Duodenal mucosa (tissue), 2 donors: Measurements from ENCODE around the gene KCNK3.

Source experiments
- H3K27ac ChIP-seq: one replicate; pipeline ENCODE4 v1.7.0; 2013; ENCODE audit warnings: low read depth, low read length
- H3K27me3 ChIP-seq, 2 donors: one replicate each; pipeline ENCODE4 v1.7.0; 2013; ENCODE audit warnings: low read length in 2 of 2, control low read depth in 1 of 2; ENCODE audit not compliant: insufficient read depth in 2 of 2, control insufficient read depth in 1 of 2
- H3K36me3 ChIP-seq, 2 donors: one replicate each; pipeline ENCODE4 v1.7.0; 2013; ENCODE audit warnings: low read length in 2 of 2, control low read depth in 1 of 2; ENCODE audit not compliant: insufficient read depth in 2 of 2, control insufficient read depth in 1 of 2
- H3K4me1 ChIP-seq, 2 donors: one replicate each; pipeline ENCODE4 v1.7.0; 2013; ENCODE audit warnings: low read length in 2 of 2, control low read depth in 1 of 2; ENCODE audit not compliant: insufficient read depth in 2 of 2, control insufficient read depth in 1 of 2
- H3K4me3 ChIP-seq, 2 donors: one replicate each; pipeline ENCODE4 v1.7.0; 2013; ENCODE audit warnings: low read length in 2 of 2, low read depth in 1 of 2
- H3K9ac ChIP-seq, 2 donors: one replicate each; pipeline ENCODE4 v1.7.0; 2013; ENCODE audit warnings: low read length in 2 of 2, low read depth in 1 of 2
- H3K9me3 ChIP-seq, 2 donors: one replicate each; pipeline ENCODE4 v1.7.0; 2013; ENCODE audit warnings: low read length in 2 of 2, control low read depth in 1 of 2; ENCODE audit not compliant: control insufficient read depth in 1 of 2

KCNK3 gene

DNA sequence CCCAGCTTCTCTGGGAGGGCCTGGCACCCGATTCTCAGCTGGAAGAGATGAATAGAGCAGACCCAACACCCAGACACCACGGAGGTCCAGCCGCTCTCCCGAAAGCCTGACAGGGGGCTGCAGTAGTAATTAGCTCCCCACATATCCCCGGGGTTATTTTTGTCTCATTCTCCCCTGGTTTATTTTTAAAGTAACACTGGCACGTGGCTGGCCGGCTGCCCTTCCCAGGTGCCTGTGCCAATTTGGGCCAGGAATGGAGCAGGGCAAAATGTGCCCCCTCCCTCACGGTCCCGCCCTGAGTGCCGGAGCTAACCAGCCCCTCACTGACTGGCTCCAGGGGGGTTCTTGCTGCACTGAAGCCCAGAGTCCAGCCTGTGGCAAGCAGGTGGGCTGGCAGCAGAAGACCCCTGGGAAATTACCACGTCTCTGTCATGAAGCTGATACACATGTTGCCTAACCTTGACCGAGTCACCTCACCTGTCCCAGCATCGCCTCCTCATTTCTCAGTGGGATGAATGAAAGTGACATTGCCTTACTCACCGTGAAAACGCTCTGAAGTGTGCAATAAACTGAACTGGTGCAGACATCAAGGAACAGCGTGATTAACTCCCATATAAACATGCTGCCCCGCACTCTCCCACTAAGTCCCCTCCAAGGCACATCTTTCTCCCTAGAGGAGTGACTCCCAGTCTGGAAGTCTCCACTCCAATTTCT is 18.4 kb downstream of the KCNK3 start:
- H3K9ac ChIP-seq = no peak overlapping the region
- no peaks in the 10 kb centered on the region for H3K27me3 ChIP-seq
- H3K9me3 ChIP-seq = no peaks in the 10 kb centered on the region
- H3K36me3 ChIP-seq = no peaks in the 10 kb centered on the region
- H3K4me1 ChIP-seq = peaks cover 0 to 7% of the 10 kb centered on the region in 2 donors
- H3K4me3 ChIP-seq = no peak overlapping the region
- H3K27ac ChIP-seq = no peak overlapping the region

DNA sequence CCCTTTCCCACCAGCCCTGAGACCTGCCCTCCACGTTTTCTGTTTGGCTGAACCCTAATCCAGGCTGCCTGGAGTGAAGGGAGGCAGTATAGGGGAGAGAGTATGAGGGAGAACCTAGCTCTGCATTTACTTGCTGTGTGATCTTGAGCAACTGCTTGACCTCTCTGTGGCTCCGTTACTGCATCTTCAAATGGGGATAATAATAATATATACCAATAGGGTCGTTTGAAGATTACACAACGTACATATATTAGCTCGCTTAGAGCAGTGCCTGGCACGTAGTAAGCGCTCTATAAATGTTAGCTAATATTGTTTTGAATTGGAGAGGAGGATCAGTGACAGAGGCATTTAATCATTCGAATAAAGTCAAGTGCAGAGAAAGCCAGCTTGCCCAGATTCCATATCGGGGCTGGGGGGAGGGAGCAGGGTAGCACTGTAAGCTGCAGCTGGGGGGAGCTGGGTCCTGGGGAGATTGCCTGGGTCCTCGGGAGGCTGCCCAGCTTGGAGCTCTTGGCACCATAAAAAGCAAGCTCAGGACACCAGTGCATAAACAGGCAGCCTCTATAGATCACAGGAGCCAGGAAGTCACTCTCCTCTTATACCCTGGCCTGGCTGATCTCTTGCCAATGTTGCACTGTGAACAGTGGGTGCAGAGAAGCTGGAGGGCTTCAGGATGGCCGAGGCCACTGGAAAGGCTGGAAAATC is 19.1 kb downstream of the KCNK3 start:
- Histone ChIP-seq H3K36me3 (no peaks in the 10 kb centered on the region), H3K4me3 (no peak overlapping the region), H3K9me3 (no peaks in the 10 kb centered on the region), H3K27ac (no peak overlapping the region), H3K9ac (no peak overlapping the region), H3K4me1 (peaks cover 0 to 7% of the 10 kb centered on the region in 2 donors), H3K27me3 (no peaks in the 10 kb centered on the region)

DNA sequence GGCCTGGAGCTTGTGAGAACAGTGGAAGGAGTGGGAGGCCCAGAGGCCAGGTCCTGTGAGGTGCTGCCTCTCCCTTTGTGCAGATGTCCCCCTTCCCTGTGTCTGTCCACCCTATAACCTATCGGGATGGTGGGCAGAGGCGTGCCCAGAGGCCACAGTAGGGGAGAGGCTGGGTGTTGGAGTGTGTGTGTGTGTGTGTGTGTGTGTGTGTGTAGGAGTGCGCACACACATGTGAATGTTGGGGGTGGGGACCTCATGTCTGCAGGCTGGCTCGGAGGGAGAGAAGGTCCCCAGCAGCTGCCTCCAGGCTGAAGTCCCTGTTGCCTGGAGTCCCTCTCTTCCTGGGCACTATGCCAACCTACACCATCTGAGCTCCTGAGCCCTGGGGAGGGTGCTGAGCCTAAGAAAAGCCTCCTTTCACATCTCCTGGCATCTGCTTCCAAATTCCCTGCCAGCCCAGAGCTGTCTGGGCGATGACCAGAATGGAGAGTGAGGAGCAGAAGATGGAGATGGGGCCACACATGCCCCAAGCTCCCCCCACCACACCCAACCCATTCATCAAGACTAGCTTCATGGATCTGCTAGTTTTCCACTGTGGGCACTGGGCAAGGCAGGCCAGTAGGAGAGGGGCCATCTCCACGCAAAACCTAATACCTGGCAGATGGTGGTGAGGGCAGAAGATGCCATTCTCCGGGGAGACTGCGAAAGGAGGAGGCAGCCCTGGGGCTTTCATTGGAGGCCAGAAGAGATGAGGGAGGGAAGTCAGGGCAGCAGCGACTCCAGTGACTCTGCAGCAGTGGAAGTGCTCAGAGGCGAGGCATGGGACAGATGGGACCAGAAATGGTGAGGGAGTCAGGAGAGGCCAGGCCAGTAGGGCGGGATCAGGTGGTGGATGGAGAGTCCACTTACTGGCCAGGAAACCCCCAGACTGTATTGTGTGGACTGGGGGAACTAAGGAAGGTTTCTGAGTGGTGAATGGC is 20.3 kb downstream of the KCNK3 start:
- no peak overlapping the region for H3K9ac ChIP-seq
- no peaks in the 10 kb centered on the region for H3K27me3 ChIP-seq
- H3K36me3 ChIP-seq = no peaks in the 10 kb centered on the region
- peaks cover 0 to 7% of the 10 kb centered on the region in 2 donors for H3K4me1 ChIP-seq
- H3K27ac ChIP-seq = no peak overlapping the region
- no peak overlapping the region for H3K4me3 ChIP-seq
- H3K9me3 ChIP-seq = no peaks in the 10 kb centered on the region

- H3K4me1 ChIP-seq = peaks cover 10 to 17% of the 10 kb centered on the region in 2 donors
- no peak overlapping the region for H3K4me3 ChIP-seq
- no peak overlapping the region for H3K27ac ChIP-seq
- H3K27me3 ChIP-seq = no peaks in the 10 kb centered on the region
- no peaks in the 10 kb centered on the region for H3K9me3 ChIP-seq
- no peaks in the 10 kb centered on the region for H3K36me3 ChIP-seq
- no peak overlapping the region for H3K9ac ChIP-seq
Measured at GRCh38 chr2:26715528-26716270, 23.2 kb downstream of the KCNK3 start.

DNA sequence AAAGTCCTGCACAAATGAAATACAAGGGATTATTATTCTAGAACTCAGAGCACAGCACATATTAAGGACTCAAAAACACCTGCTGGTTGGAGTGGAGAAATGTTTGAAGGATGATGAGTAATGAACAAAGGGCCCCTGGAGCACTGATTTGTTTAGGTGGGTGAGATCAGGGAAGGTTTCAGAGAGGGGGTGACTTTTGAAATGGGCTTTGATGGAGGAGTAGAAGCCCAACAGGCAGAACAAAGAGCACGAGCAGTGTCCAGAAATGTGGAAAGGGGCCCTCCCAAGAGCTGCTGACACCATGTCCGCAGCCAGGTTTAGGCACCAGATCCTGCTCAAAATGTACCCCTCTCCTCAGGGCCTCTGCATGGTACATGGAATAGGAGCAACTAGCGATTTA is 23.8 kb downstream of the KCNK3 start:
- Histone ChIP-seq H3K27me3 (no peaks in the 10 kb centered on the region), H3K9me3 (no peaks in the 10 kb centered on the region), H3K36me3 (no peaks in the 10 kb centered on the region), H3K4me3 (no peak overlapping the region), H3K9ac (no peak overlapping the region), H3K4me1 (peaks cover 16 to 24% of the 10 kb centered on the region in 2 donors), H3K27ac (no peak overlapping the region)

- H3K27me3 ChIP-seq = no peaks in the 10 kb centered on the region
- H3K4me3 ChIP-seq = no peak overlapping the region
- H3K36me3 ChIP-seq = no peaks in the 10 kb centered on the region
- no peaks in the 10 kb centered on the region for H3K9me3 ChIP-seq
- H3K27ac ChIP-seq = no peak overlapping the region
- peaks cover 21 to 28% of the 10 kb centered on the region in 2 donors for H3K4me1 ChIP-seq
- H3K9ac ChIP-seq = no peak overlapping the region
Measured at GRCh38 chr2:26716769-26717168, 24.2 kb downstream of the KCNK3 start.

- Histone ChIP-seq H3K9me3 (no peaks in the 10 kb centered on the region), H3K36me3 (no peaks in the 10 kb centered on the region), H3K4me3 (no peak overlapping the region), H3K27me3 (no peaks in the 10 kb centered on the region), H3K27ac (no peak overlapping the region), H3K9ac (no peak overlapping the region), H3K4me1 (peaks cover 25 to 31% of the 10 kb centered on the region in 2 donors)
Measured at GRCh38 chr2:26717362-26717761, 24.8 kb downstream of the KCNK3 start.

DNA sequence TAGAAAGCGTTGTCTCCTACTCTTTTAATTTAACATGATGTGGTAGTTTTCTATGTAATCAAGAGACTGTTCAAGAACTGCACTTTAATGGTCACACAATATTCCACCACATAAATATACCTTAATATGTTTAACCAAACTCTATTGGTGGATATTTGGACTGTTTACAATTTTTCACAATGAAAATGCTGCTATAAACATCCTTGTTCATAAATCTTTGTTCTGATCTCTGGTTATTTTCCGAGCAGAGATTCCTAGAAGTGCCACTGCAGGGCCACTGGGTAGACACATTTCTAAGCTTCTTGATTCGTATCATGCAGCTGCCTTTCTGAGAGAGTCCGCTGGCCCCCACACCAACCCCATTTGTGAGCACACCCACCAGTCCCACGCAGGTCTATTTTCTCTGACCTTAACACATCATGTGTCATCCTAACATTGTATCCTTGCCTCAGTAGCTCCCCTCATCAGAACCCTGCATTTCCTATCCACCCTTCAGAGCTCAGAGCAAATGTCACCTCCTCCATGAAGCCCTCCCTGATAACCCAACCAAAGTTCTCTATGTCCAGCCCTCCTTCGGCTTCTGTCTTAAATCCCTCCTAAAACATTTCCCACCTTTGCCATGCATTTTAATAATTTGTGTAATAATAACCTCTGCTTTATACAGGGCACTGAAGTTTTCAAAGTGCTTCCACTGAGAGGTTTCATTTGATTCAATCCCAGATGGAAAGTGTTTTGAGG is 26.6 kb downstream of the KCNK3 start:
- Histone ChIP-seq H3K27ac (no peak overlapping the region), H3K4me1 (peaks cover 42% of the 10 kb centered on the region in 2 donors), H3K9me3 (no peaks in the 10 kb centered on the region)

More for the DNA sequence above, 26.6 kb downstream of the KCNK3 start:
- Histone ChIP-seq H3K36me3 (no peaks in the 10 kb centered on the region), H3K27me3 (no peaks in the 10 kb centered on the region), H3K9ac (no peak overlapping the region), H3K4me3 (no peak overlapping the region)
